WTC11 (cell line): ENCODE measurements around the gene MEIS2. TPM values are rescaled to one million over a fixed set of nuclear protein-coding genes. Genes with fewer than 3 reads are reported as not detected.

Source experiments
- ATAC-seq: fragments of 200-7000 bp; cut with Tn5 transposase; 2 replicates; pipeline ENCODE4 v1.10.0; 2021; ENCODE audit warnings: mild to moderate bottlenecking, moderate library complexity
- CTCF ChIA-PET: fragments of 300-600 bp; sonication (Branson Sonifier 250); formaldehyde crosslinking; loops from one replicate; lab custom pipeline; 2021; ENCODE audit warnings: antibody characterized with exemption; lab: Charles Lee
- POLR2A ChIA-PET: fragments of 350-600 bp; sonication (Branson Sonifier 250); formaldehyde crosslinking; loops from one replicate; lab custom pipeline; 2021; ENCODE audit warnings: antibody characterized with exemption; lab: Charles Lee
- DNase-seq: peaks from one replicate; pipeline ENCODE4 v3.0.0; 2021; ENCODE audit warnings: low spot score
- H3K27ac Mint-ChIP-seq: 2 replicates; pipeline ENCODE4 v1.8.0; 2021; ENCODE audit warnings: mixed read lengths
- H3K27me3 Mint-ChIP-seq: 2 replicates; pipeline ENCODE4 v1.8.0; 2021; ENCODE audit warnings: low read depth, mild to moderate bottlenecking, moderate library complexity, mixed read lengths
- H3K36me3 Mint-ChIP-seq: 2 replicates; pipeline ENCODE4 v1.8.0; 2021; ENCODE audit warnings: mixed read lengths
- H3K4me1 Mint-ChIP-seq: 2 replicates; pipeline ENCODE4 v1.8.0; 2022; ENCODE audit warnings: mixed read lengths
- H3K4me3 Mint-ChIP-seq: 2 replicates; pipeline ENCODE4 v1.8.0; 2021; ENCODE audit warnings: mild to moderate bottlenecking, moderate library complexity, mixed read lengths
- H3K9me3 Mint-ChIP-seq: 2 replicates; pipeline ENCODE4 v1.8.0; 2021; ENCODE audit warnings: mixed read lengths
- ATF1 ChIP-seq: sonication (generic); formaldehyde crosslinking; IDR thresholded peaks from 2 replicates; pipeline ENCODE4 v1.8.1; 2023; ENCODE audit warnings: mild to moderate bottlenecking, moderate library complexity, missing genetic modification reagents
- CBFB ChIP-seq: sonication (generic); formaldehyde crosslinking; IDR thresholded peaks from 2 replicates; pipeline ENCODE4 v1.8.1; 2022; ENCODE audit warnings: mild to moderate bottlenecking, low read depth, missing genetic modification reagents
- CREM ChIP-seq: sonication (generic); formaldehyde crosslinking; IDR thresholded peaks from 2 replicates; pipeline ENCODE4 v1.8.1; 2022; ENCODE audit warnings: mild to moderate bottlenecking, missing genetic modification reagents, moderate library complexity
- FOXJ3 ChIP-seq: sonication (generic); formaldehyde crosslinking; IDR thresholded peaks from 2 replicates; pipeline ENCODE4 v1.9.0; 2021; ENCODE audit warnings: missing genetic modification reagents, mild to moderate bottlenecking, borderline replicate concordance
- GTF2I ChIP-seq: fragments of 250-450 bp; sonication (Bioruptor Pico); conservative IDR thresholded peaks from 2 replicates; pipeline ENCODE4 v1.4.0; 2021; ENCODE audit warnings: mild to moderate bottlenecking
- HMGA2 ChIP-seq: fragments of 250-450 bp; sonication (Bioruptor Pico); IDR thresholded peaks from 2 replicates; pipeline ENCODE4 v1.4.0; 2021; ENCODE audit warnings: mild to moderate bottlenecking, moderate library complexity
- JUN ChIP-seq: sonication (generic); formaldehyde crosslinking; IDR thresholded peaks from 2 replicates; pipeline ENCODE4 v1.8.0; 2023; ENCODE audit warnings: mild to moderate bottlenecking, missing genetic modification reagents
- KAT7 ChIP-seq: sonication (generic); formaldehyde crosslinking; IDR thresholded peaks from 2 replicates; pipeline ENCODE4 v1.8.1; 2023; ENCODE audit warnings: missing genetic modification reagents, mild to moderate bottlenecking, borderline replicate concordance
- MYBL2 ChIP-seq: sonication (generic); formaldehyde crosslinking; IDR thresholded peaks from 2 replicates; pipeline ENCODE4 v1.8.1; 2023; ENCODE audit warnings: mild to moderate bottlenecking, moderate library complexity, missing genetic modification reagents
- NFYB ChIP-seq: sonication (generic); formaldehyde crosslinking; conservative IDR thresholded peaks from 2 replicates; pipeline ENCODE4 v1.8.0; 2022; ENCODE audit warnings: low read depth, missing genetic modification reagents
- PRRX2 ChIP-seq: fragments of 250-450 bp; sonication (Bioruptor Pico); IDR thresholded peaks from 2 replicates; pipeline ENCODE4 v1.8.0; 2021; ENCODE audit warnings: mild to moderate bottlenecking
- SMAD4 ChIP-seq: sonication (generic); formaldehyde crosslinking; IDR thresholded peaks from 2 replicates; pipeline ENCODE4 v1.8.0; 2022; ENCODE audit warnings: mild to moderate bottlenecking, missing genetic modification reagents
- TEAD4 ChIP-seq: sonication (generic); formaldehyde crosslinking; IDR thresholded peaks from 2 replicates; pipeline ENCODE4 v1.8.0; 2022; ENCODE audit warnings: mild to moderate bottlenecking, missing genetic modification reagents
- ZBTB21 ChIP-seq: sonication (generic); formaldehyde crosslinking; IDR thresholded peaks from 2 replicates; pipeline ENCODE4 v1.8.1; 2023; ENCODE audit warnings: mild to moderate bottlenecking, missing genetic modification reagents, borderline replicate concordance
- ZNF219 ChIP-seq: sonication (generic); formaldehyde crosslinking; IDR thresholded peaks from 2 replicates; pipeline ENCODE4 v1.8.0; 2023; ENCODE audit warnings: missing genetic modification reagents, mild to moderate bottlenecking, borderline replicate concordance
- ZNF232 ChIP-seq: sonication (generic); formaldehyde crosslinking; IDR thresholded peaks from 2 replicates; pipeline ENCODE4 v1.8.0; 2022; ENCODE audit warnings: mild to moderate bottlenecking, missing genetic modification reagents
- ZNF263 ChIP-seq: sonication (generic); formaldehyde crosslinking; IDR thresholded peaks from 2 replicates; pipeline ENCODE4 v1.8.1; 2022; ENCODE audit warnings: low read depth, mild to moderate bottlenecking, moderate library complexity, missing genetic modification reagents
- ZNF396 ChIP-seq: fragments of 250-450 bp; sonication (Bioruptor Pico); IDR thresholded peaks from 2 replicates; pipeline ENCODE4 v1.8.0; 2021; ENCODE audit warnings: mild to moderate bottlenecking, moderate library complexity, borderline replicate concordance
- total RNA-seq: library from RNA; stranded (reverse); gene quantifications from 3 replicates; pipeline ENCODE4 v1.2.3, GENCODE V29; 2021
- TF ChIP-seq, protein P1 (sequence below): sonication (generic); formaldehyde crosslinking; conservative IDR thresholded peaks from 2 replicates; pipeline ENCODE4 v1.8.1; 2022; ENCODE audit warnings: mild to moderate bottlenecking, missing genetic modification reagents
- TF ChIP-seq, protein P2 (sequence below): sonication (generic); formaldehyde crosslinking; IDR thresholded peaks from 2 replicates; pipeline ENCODE4 v1.8.1; 2023; ENCODE audit warnings: mild to moderate bottlenecking, missing genetic modification reagents
- TF ChIP-seq, protein P3 (sequence below): sonication (generic); formaldehyde crosslinking; IDR thresholded peaks from 2 replicates; pipeline ENCODE4 v1.8.1; 2022; ENCODE audit warnings: mild to moderate bottlenecking, moderate library complexity, missing genetic modification reagents
- TF ChIP-seq, protein P4 (sequence below): fragments of 250-450 bp; sonication (Bioruptor Pico); IDR thresholded peaks from 2 replicates; pipeline ENCODE4 v1.9.0; 2021; ENCODE audit warnings: mild to moderate bottlenecking
- TF ChIP-seq, protein P5 (sequence below): sonication (generic); formaldehyde crosslinking; IDR thresholded peaks from 2 replicates; pipeline ENCODE4 v1.8.1; 2023; ENCODE audit warnings: mild to moderate bottlenecking, missing genetic modification reagents, moderate library complexity
- TF ChIP-seq, protein P6 (sequence below): sonication (generic); formaldehyde crosslinking; IDR thresholded peaks from 2 replicates; pipeline ENCODE4 v1.8.1; 2023; ENCODE audit warnings: mild to moderate bottlenecking, missing genetic modification reagents, borderline replicate concordance

Gene MEIS2
- total RNA-seq, 1 experiment from 2014 or later = 0.57 TPM

DNA sequence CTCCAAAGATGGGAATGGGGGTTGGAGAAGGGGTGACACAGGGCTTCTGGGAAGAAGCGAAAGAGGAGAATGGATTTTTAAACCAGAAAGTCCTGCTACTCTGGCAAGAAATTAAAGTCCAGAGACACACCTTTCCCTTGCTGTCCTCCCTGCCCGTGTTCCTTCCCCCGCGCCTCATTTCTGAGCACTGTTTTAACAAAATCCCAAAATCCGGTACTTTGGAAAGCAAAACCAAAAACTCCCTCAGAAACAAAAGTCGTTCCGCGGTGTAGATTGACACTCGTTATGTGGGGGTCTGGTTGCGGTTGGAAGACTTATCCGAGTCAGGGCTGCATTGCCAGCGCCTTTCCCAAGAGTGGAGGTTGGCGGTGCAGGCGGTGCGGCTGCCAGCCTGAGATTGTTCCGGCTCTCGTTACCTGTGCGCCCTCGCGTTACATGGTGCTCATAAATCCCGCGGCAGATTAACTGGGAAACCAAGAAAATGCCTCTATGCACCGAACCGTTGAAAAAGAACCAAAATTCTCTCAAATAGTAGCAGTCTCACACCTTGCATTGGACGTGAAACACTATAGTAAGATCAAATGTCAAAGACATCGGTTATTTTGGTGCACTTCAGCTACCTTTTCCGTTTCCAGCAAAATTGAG lies 217.7 kb downstream of the MEIS2 start (continued):
- TF ChIP-seq, protein P1, sequence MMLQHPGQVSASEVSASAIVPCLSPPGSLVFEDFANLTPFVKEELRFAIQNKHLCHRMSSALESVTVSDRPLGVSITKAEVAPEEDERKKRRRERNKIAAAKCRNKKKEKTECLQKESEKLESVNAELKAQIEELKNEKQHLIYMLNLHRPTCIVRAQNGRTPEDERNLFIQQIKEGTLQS (CRISPR knock-in tag) = no peak
- no peak for TF ChIP-seq CREM (CRISPR knock-in tag)
- TF ChIP-seq ATF1 (CRISPR knock-in tag) = no peak
- TF ChIP-seq KAT7 (CRISPR knock-in tag) = no peak
- TF ChIP-seq, protein P2, sequence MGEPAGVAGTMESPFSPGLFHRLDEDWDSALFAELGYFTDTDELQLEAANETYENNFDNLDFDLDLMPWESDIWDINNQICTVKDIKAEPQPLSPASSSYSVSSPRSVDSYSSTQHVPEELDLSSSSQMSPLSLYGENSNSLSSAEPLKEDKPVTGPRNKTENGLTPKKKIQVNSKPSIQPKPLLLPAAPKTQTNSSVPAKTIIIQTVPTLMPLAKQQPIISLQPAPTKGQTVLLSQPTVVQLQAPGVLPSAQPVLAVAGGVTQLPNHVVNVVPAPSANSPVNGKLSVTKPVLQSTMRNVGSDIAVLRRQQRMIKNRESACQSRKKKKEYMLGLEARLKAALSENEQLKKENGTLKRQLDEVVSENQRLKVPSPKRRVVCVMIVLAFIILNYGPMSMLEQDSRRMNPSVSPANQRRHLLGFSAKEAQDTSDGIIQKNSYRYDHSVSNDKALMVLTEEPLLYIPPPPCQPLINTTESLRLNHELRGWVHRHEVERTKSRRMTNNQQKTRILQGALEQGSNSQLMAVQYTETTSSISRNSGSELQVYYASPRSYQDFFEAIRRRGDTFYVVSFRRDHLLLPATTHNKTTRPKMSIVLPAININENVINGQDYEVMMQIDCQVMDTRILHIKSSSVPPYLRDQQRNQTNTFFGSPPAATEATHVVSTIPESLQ (CRISPR knock-in tag) = no peak

DNA sequence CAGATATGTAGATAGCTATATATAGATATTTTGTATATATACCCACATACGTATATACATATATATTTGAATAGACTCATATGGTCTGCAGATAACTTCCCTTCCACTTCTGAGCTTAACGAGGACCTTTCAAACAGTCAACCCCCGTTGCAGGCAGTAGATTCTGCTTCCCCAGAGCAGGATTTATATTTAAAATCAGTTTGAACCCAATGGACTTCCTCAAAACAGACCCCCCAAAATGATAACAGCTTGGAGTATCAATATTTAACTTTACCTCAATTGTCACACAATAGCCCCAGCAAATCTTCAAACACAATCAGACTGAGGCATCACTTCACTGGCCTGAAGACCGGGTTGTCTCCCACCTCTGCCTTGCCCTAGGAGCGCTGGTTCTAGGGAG lies 218.3 kb downstream of the MEIS2 start:
- no peaks in the 10 kb centered on the region for H3K9me3 Mint-ChIP-seq
- peaks cover 81% of the 10 kb centered on the region for H3K4me1 Mint-ChIP-seq
- CTCF ChIA-PET = interaction anchor here (2.5 kb wide), 1 partner anchor 225 kb away, joined by 14 read pairs; no protein-coding TSS in a partner anchor
- ATAC-seq = no peak
- TF ChIP-seq MYBL2 (CRISPR knock-in tag) (no peak), ZNF232 (CRISPR knock-in tag) (no peak), JUN (no peak), SMAD4 (no peak), ZNF396 (no peak), CBFB (CRISPR knock-in tag) (no peak), TEAD4 (CRISPR knock-in tag) (no peak), ZBTB21 (no peak), ZNF263 (no peak), GTF2I (CRISPR knock-in tag) (no peak), NFYB (no peak), ZNF219 (CRISPR knock-in tag) (no peak), FOXJ3 (CRISPR knock-in tag) (no peak), HMGA2 (CRISPR knock-in tag) (no peak), PRRX2 (no peak)
- TF ChIP-seq, protein P3, sequence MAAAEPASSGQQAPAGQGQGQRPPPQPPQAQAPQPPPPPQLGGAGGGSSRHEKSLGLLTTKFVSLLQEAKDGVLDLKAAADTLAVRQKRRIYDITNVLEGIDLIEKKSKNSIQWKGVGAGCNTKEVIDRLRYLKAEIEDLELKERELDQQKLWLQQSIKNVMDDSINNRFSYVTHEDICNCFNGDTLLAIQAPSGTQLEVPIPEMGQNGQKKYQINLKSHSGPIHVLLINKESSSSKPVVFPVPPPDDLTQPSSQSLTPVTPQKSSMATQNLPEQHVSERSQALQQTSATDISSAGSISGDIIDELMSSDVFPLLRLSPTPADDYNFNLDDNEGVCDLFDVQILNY (CRISPR knock-in tag) = no peak
- TF ChIP-seq, protein P2 (CRISPR knock-in tag) = no peak
- TF ChIP-seq, protein P4, sequence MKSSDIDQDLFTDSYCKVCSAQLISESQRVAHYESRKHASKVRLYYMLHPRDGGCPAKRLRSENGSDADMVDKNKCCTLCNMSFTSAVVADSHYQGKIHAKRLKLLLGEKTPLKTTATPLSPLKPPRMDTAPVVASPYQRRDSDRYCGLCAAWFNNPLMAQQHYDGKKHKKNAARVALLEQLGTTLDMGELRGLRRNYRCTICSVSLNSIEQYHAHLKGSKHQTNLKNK (CRISPR knock-in tag) = no peak
- TF ChIP-seq, protein P5, sequence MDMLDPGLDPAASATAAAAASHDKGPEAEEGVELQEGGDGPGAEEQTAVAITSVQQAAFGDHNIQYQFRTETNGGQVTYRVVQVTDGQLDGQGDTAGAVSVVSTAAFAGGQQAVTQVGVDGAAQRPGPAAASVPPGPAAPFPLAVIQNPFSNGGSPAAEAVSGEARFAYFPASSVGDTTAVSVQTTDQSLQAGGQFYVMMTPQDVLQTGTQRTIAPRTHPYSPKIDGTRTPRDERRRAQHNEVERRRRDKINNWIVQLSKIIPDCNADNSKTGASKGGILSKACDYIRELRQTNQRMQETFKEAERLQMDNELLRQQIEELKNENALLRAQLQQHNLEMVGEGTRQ (CRISPR knock-in tag) = no peak
- TF ChIP-seq, protein P6, sequence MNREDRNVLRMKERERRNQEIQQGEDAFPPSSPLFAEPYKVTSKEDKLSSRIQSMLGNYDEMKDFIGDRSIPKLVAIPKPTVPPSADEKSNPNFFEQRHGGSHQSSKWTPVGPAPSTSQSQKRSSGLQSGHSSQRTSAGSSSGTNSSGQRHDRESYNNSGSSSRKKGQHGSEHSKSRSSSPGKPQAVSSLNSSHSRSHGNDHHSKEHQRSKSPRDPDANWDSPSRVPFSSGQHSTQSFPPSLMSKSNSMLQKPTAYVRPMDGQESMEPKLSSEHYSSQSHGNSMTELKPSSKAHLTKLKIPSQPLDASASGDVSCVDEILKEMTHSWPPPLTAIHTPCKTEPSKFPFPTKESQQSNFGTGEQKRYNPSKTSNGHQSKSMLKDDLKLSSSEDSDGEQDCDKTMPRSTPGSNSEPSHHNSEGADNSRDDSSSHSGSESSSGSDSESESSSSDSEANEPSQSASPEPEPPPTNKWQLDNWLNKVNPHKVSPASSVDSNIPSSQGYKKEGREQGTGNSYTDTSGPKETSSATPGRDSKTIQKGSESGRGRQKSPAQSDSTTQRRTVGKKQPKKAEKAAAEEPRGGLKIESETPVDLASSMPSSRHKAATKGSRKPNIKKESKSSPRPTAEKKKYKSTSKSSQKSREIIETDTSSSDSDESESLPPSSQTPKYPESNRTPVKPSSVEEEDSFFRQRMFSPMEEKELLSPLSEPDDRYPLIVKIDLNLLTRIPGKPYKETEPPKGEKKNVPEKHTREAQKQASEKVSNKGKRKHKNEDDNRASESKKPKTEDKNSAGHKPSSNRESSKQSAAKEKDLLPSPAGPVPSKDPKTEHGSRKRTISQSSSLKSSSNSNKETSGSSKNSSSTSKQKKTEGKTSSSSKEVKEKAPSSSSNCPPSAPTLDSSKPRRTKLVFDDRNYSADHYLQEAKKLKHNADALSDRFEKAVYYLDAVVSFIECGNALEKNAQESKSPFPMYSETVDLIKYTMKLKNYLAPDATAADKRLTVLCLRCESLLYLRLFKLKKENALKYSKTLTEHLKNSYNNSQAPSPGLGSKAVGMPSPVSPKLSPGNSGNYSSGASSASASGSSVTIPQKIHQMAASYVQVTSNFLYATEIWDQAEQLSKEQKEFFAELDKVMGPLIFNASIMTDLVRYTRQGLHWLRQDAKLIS (CRISPR knock-in tag) = no peak
- no peaks in the 10 kb centered on the region for H3K36me3 Mint-ChIP-seq
- POLR2A ChIA-PET = interaction anchor here (0.5 kb wide), 1 partner anchor 225 kb away, joined by 3 read pairs; no protein-coding TSS in a partner anchor
- DNase-seq = no peak
- peak overlapping the region; percentile 16; the same call in 1 of the 2 replicates for H3K4me3 Mint-ChIP-seq
- H3K27me3 Mint-ChIP-seq = peaks cover 100% of the 10 kb centered on the region
- H3K27ac Mint-ChIP-seq = no peak overlapping the region
